Activated naive CD4-positive, alpha-beta T cell (primary cell): ENCODE measurements around the gene RCCD1.

Experiments used
- DNase-seq, 4 experiments: peaks; one replicate each; lab custom pipeline; 2025; lab: John Stamatoyannopoulos, UW

Gene RCCD1

GRCh38 chr15:90962021-90962420, 7.3 kb downstream of the RCCD1 start:
- no peak for DNase-seq

GRCh38 chr15:90966262-90966661, 11.6 kb downstream of the RCCD1 start:
- no peak for DNase-seq

GRCh38 chr15:90967206-90967605, 12.5 kb downstream of the RCCD1 start:
- no peak for DNase-seq

- no peak for DNase-seq
Measured at GRCh38 chr15:90968434-90968833, 13.8 kb downstream of the RCCD1 start.

- no peak for DNase-seq
Measured at GRCh38 chr15:90970274-90970673, 15.6 kb downstream of the RCCD1 start.

- DNase-seq = no peak
Measured at GRCh38 chr15:90972133-90972532, 17.4 kb downstream of the RCCD1 start.

- no peak for DNase-seq
Measured at GRCh38 chr15:90974216-90974615, 19.5 kb downstream of the RCCD1 start.

- no peak for DNase-seq
Measured at GRCh38 chr15:90979582-90979981, 24.9 kb downstream of the RCCD1 start.

GRCh38 chr15:90981681-90982080, 27.0 kb downstream of the RCCD1 start:
- no peak for DNase-seq

GRCh38 chr15:90982135-90982534, 27.5 kb downstream of the RCCD1 start:
- DNase-seq = no peak

- DNase-seq = no peak
Measured at GRCh38 chr15:90986790-90987507, 32.3 kb downstream of the RCCD1 start.

GRCh38 chr15:90987561-90988141, 33.0 kb downstream of the RCCD1 start:
- DNase-seq = no peak

- DNase-seq = no peak
Measured at GRCh38 chr15:90988296-90988695, 33.6 kb downstream of the RCCD1 start.

- no peak for DNase-seq
Measured at GRCh38 chr15:90989040-90989768, 34.5 kb downstream of the RCCD1 start.

- no peak for DNase-seq
Measured at GRCh38 chr15:90990446-90990845, 35.8 kb downstream of the RCCD1 start.

- DNase-seq = no peak
Measured at GRCh38 chr15:90991587-90992285, 37.1 kb downstream of the RCCD1 start.

GRCh38 chr15:90994059-90994416, 39.4 kb downstream of the RCCD1 start:
- peak in 1 of 4 experiments; percentile 20 for DNase-seq

GRCh38 chr15:90994417-90995311, 40.0 kb downstream of the RCCD1 start, which contains the start of gene PRC1:
PRC1 (minus strand) TSS chr15:90994535; CDS start chr15:90994417, 118 bp downstream.
- DNase-seq = peak; percentile 91 to 93 (median 92)

- DNase-seq = no peak
Measured at GRCh38 chr15:90998737-90999136, 44.1 kb downstream of the RCCD1 start.

GRCh38 chr15:91001209-91001608, 46.5 kb downstream of the RCCD1 start:
- DNase-seq = no peak

GRCh38 chr15:91007266-91007665, 52.6 kb downstream of the RCCD1 start:
- no peak for DNase-seq
